ENCODE measurements around the gene UBE2D2. TPM values are rescaled to one million over a fixed set of nuclear protein-coding genes. Genes with fewer than 3 reads are reported as not detected.

The UBE2D2 gene
- total and polyA plus RNA-seq, 2 of the 13 experiments (the other 11 are each of a cell fraction or from before 2014, with no cell fraction given) = 79.1 to 109 TPM

- TF ChIP-seq ZIK1 (CRISPR knock-in tag; IDR thresholded peaks at IDR 0.05; ENCODE audit: borderline replicate concordance, low read depth) (no peak), RFX3 (CRISPR knock-in tag; IDR thresholded peaks at IDR 0.05) (no peak), HNRNPLL (IDR thresholded peaks at IDR 0.05; ENCODE audit: low read depth, low read length, poor library complexity, severe bottlenecking) (peak; percentile 36), TBL1XR1 (IDR thresholded peaks at IDR 0.05; ENCODE audit: borderline replicate concordance, low read length, partially characterized antibody) (no peak), ZNF234 (CRISPR knock-in tag; conservative IDR thresholded peaks at IDR 0.05) (no peak), SPEN (CRISPR knock-in tag; IDR thresholded peaks at IDR 0.05; ENCODE audit: low read depth) (no peak), FOXK1 (CRISPR knock-in tag; IDR thresholded peaks at IDR 0.05; ENCODE audit: borderline replicate concordance, low read depth) (no peak), TEAD2 (CRISPR knock-in tag; IDR thresholded peaks at IDR 0.05) (no peak), PITX1 (CRISPR knock-in tag; IDR thresholded peaks at IDR 0.05) (0 out of 2 replicates have a peak, but pooled peaks have one; percentile 41), BATF2 (CRISPR knock-in tag; IDR thresholded peaks at IDR 0.05) (no peak), KDM4B (CRISPR knock-in tag; IDR thresholded peaks at IDR 0.05) (no peak), EEA1 (CRISPR knock-in tag; IDR thresholded peaks at IDR 0.05; ENCODE audit: borderline replicate concordance) (no peak), PRPF4 (IDR thresholded peaks at IDR 0.05; ENCODE audit: low read depth, low read length, poor library complexity, severe bottlenecking) (no peak), EHMT2 (IDR thresholded peaks at IDR 0.05; ENCODE audit: borderline replicate concordance, low read depth, low read length) (no peak), HDAC6 (IDR thresholded peaks at IDR 0.05; ENCODE audit: low read depth, low read length) (no peak), NFE2L2 (IDR thresholded peaks at IDR 0.05; ENCODE audit: low read length) (no peak), ZNF7 (CRISPR knock-in tag; IDR thresholded peaks at IDR 0.05) (no peak)
- TF ChIP-seq, protein P1, sequence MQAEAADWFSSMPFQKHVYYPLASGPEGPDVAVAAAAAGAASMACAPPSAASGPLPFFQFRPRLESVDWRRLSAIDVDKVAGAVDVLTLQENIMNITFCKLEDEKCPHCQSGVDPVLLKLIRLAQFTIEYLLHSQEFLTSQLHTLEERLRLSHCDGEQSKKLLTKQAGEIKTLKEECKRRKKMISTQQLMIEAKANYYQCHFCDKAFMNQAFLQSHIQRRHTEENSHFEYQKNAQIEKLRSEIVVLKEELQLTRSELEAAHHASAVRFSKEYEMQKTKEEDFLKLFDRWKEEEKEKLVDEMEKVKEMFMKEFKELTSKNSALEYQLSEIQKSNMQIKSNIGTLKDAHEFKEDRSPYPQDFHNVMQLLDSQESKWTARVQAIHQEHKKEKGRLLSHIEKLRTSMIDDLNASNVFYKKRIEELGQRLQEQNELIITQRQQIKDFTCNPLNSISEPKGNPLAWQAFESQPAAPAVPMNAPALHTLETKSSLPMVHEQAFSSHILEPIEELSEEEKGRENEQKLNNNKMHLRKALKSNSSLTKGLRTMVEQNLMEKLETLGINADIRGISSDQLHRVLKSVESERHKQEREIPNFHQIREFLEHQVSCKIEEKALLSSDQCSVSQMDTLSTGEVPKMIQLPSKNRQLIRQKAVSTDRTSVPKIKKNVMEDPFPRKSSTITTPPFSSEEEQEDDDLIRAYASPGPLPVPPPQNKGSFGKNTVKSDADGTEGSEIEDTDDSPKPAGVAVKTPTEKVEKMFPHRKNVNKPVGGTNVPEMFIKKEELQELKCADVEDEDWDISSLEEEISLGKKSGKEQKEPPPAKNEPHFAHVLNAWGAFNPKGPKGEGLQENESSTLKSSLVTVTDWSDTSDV (CRISPR knock-in tag; IDR thresholded peaks at IDR 0.05) = no peak
- TF ChIP-seq, protein P2, sequence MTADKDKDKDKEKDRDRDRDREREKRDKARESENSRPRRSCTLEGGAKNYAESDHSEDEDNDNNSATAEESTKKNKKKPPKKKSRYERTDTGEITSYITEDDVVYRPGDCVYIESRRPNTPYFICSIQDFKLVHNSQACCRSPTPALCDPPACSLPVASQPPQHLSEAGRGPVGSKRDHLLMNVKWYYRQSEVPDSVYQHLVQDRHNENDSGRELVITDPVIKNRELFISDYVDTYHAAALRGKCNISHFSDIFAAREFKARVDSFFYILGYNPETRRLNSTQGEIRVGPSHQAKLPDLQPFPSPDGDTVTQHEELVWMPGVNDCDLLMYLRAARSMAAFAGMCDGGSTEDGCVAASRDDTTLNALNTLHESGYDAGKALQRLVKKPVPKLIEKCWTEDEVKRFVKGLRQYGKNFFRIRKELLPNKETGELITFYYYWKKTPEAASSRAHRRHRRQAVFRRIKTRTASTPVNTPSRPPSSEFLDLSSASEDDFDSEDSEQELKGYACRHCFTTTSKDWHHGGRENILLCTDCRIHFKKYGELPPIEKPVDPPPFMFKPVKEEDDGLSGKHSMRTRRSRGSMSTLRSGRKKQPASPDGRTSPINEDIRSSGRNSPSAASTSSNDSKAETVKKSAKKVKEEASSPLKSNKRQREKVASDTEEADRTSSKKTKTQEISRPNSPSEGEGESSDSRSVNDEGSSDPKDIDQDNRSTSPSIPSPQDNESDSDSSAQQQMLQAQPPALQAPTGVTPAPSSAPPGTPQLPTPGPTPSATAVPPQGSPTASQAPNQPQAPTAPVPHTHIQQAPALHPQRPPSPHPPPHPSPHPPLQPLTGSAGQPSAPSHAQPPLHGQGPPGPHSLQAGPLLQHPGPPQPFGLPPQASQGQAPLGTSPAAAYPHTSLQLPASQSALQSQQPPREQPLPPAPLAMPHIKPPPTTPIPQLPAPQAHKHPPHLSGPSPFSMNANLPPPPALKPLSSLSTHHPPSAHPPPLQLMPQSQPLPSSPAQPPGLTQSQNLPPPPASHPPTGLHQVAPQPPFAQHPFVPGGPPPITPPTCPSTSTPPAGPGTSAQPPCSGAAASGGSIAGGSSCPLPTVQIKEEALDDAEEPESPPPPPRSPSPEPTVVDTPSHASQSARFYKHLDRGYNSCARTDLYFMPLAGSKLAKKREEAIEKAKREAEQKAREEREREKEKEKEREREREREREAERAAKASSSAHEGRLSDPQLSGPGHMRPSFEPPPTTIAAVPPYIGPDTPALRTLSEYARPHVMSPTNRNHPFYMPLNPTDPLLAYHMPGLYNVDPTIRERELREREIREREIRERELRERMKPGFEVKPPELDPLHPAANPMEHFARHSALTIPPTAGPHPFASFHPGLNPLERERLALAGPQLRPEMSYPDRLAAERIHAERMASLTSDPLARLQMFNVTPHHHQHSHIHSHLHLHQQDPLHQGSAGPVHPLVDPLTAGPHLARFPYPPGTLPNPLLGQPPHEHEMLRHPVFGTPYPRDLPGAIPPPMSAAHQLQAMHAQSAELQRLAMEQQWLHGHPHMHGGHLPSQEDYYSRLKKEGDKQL (CRISPR knock-in tag; IDR thresholded peaks at IDR 0.05; ENCODE audit: low read depth) = no peak
Measured at GRCh38 chr5:139646912-139647505, 85.9 kb downstream of the UBE2D2 start (continued).
